ENCODE results near the gene TMA7B.

Gene TMA7B

DNA sequence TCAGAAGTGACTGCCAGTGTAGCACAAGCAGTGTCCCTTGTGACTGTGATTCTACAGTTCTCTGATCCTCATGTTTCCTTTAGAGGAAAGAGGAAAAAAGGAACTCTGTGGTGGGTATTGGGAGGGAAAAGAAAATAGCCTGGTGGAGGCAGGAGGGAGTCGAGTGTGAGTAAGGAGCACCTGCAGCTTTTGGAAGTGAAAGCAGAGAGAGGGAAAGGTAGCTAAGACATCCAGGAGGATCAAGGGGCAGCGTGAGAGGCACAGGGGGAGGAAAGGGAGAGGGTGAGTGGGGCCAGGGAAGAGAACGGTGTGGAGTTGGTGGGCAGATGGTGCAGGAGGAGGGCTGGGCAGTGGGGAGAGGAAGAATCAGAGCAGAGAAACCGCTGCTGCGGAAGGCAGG is 12.4 kb downstream of the TMA7B start:
- TF ChIP-seq GATA2 (IDR thresholded peaks at IDR 0.05; ENCODE audit: low read depth, low read length) (no peak), GATA3 (IDR thresholded peaks at IDR 0.05; ENCODE audit: low read depth, low read length) (no peak)

DNA sequence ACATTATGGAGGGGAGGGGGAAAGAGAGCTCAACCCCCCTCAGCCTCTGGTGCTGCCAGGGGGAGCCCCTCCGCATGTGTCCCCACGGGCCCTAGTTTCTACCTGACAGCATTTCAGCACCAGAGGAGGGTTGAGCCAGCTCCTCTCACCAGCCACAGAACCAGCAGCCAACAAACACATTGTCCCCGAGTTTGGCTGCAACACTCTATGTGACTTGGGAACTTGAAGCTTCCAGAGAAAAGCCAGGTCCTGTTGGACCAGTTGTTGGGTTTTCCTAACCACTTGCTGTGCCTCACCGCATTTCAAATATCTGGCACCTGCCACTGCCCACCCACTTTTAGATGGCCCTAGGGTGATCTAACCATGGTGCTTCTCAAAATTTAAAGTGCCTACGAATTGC is 13.5 kb downstream of the TMA7B start:
- TF ChIP-seq GATA3 (IDR thresholded peaks at IDR 0.05; ENCODE audit: low read depth, low read length) (no peak), GATA2 (IDR thresholded peaks at IDR 0.05; ENCODE audit: low read depth, low read length) (no peak)

DNA sequence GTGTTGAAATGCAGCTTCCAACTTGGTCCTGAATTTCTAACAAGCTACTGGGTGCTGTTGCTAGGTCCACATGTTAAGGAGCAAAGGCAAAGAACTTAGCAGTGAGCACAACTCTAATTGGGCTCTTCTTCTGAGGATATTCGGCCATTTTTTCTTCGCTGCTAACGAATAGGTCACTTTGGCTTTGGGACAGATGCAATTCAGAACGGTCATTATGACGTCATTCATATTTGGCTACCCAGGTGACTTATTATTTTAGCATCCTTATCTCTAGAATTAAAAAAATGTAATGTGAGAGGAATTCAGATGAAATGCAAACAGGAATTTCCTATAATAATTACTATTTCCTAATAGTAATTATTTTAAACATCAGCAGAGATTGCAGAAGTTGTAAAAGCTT is 13.9 kb downstream of the TMA7B start:
- TF ChIP-seq GATA3 (IDR thresholded peaks at IDR 0.05; ENCODE audit: low read depth, low read length) (no peak), GATA2 (IDR thresholded peaks at IDR 0.05; ENCODE audit: low read depth, low read length) (no peak)

DNA sequence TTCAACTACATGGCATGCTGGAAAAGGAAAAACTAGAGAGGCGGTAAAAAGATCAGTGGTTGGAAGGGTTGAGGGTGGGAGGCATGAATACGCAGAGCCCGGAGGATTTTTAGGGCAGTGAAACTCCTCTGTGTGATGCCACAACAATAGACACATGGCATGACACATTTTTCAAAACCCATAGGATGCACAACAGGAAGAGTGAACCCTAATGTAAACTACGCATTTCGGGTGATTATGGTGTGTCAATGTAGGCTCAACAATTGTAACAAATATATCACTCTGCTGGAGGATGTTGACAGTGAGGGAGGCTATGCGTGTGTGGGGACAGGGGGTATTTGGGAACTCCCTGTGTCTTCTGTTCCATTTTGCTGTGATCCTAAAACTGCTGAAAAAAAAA is 18.9 kb downstream of the TMA7B start:
- TF ChIP-seq GATA2 (IDR thresholded peaks at IDR 0.05; ENCODE audit: low read depth, low read length) (no peak), GATA3 (IDR thresholded peaks at IDR 0.05; ENCODE audit: low read depth, low read length) (no peak)

DNA sequence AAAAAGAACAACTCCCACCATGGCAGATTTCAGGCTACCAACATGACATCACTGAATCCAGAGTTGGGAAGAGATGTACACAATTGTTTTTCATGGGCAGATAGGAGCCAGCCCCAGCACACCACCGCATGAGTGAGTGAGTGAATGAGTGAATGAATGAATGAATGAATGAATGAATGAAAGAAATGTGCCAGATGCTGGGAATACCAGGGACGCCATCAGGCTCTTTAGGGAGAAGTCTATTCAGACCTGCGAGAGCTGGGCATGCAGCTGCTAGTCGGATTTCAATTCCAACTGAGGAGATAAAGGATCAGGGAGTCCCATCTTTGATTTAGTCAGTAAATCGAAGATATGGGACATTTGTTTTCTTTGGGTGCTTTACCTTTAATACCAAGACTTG is 19.3 kb downstream of the TMA7B start:
- no peak for TF ChIP-seq GATA2 (IDR thresholded peaks at IDR 0.05; ENCODE audit: low read depth, low read length)
- no peak for TF ChIP-seq GATA3 (IDR thresholded peaks at IDR 0.05; ENCODE audit: low read depth, low read length)

DNA sequence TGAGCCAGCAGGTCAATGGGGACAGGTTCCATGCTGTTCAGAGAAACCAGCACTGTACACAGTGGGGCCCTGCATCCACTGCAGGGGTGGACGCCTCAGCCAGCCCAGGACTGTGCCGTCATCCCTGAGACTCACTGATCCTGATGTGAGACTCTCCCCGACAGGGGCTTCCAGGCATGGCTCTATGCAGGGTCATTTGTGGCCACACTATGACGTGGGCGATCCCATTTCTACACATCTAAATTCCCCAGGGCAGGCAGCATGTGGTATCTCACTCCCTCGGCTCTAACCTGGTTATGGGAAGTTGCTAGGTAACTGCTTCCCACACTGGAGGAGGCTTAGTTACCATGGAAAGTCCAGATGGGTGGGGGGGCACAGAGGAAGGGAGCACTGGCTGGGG is 20.4 kb downstream of the TMA7B start:
- TF ChIP-seq GATA2 (IDR thresholded peaks at IDR 0.05; ENCODE audit: low read depth, low read length) (no peak), GATA3 (IDR thresholded peaks at IDR 0.05; ENCODE audit: low read depth, low read length) (no peak)

DNA sequence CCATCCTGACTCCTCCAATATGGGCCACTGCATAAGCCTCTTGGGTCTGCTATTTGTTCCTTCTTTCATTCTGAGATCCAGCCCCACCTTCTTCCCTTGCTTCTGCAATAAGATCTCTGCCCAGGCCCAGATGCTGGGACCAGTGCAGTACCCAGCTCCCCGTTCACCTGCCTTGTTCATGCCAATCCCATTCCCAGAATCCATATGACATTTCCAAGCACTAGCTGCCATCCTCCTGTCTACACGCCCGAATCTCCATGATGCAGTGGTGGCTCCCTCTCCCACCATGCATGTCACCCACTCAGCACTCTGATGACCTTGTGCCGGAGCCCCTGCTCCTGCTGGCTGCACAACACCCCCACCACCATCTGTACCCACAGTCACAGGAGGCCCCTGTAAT is 23.1 kb downstream of the TMA7B start:
- TF ChIP-seq GATA3 (IDR thresholded peaks at IDR 0.05; ENCODE audit: low read depth, low read length) (no peak), GATA2 (IDR thresholded peaks at IDR 0.05; ENCODE audit: low read depth, low read length) (no peak)

DNA sequence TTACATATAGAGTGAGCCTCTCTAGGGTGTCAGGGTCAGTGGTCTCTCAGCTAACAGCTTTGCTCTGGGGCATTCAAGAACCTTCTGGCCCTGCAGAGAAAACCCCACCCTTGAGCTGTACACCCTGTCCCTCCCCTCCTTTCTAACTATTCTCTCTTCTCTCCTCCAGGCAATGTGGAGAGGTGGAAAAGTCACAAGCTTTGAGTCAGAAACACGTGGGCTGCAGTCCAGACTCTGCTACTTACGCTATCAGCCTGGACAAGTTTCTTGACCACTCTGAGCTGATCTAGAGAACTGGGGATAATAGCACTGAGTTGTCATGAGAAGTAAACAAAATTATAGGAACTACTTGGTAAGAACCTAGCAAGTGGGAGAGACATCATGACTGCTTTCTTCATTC is 23.8 kb downstream of the TMA7B start:
- TF ChIP-seq GATA3 (IDR thresholded peaks at IDR 0.05; ENCODE audit: low read depth, low read length) (no peak), GATA2 (IDR thresholded peaks at IDR 0.05; ENCODE audit: low read depth, low read length) (no peak)

DNA sequence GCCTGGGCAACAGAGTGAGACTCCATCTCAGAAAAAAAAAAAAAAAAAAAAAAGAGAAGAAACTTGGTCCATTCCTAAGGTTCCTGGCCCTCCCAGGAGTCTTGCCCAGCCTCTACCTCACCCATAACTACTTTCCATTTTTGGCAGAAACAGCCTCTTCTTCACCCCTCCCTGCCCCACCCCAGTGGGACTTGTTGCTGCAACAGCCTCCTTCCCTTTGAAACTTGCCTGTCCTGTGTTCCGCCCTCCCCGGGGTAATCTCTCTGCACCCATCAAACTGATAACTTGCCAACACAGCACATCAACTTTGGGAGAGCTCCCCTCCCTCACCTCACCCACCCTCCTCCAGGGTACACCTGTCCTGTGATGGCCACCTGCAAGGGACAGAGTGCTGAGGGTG is 24.5 kb downstream of the TMA7B start:
- TF ChIP-seq GATA2 (IDR thresholded peaks at IDR 0.05; ENCODE audit: low read depth, low read length) (no peak), GATA3 (IDR thresholded peaks at IDR 0.05; ENCODE audit: low read depth, low read length) (no peak)

DNA sequence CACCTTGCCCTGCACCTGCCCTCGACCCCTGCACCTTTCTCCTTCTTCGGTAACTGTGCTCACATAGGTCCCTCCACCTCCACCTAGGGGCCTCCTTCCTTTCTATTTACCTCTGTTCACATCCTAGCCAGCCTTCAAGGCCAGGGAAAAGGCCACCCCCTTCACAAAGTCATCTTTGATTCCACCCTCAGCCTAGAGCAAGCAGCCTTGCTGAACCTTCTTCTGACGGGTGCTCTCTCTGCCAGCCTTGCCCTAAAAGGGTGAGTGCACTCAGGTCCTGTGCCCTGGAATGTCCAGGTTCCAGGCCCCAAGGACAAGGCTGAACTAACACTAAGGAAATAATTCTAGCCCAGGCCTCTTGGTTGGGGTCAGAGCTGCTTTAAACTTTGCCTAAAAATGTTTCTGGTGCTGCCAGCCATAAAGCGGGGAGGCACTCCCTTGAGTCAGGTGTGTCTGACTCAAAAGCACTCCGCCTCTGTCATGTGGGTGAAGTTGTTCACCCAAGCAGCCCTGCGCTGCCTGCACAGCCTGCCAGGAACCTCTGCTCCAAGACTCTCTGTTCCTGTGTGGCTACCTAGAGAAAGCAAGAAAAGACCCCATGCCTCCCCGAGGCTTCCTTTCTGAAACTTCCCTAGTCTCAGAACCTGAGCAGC is 25.3 kb downstream of the TMA7B start:
- no peak for TF ChIP-seq GATA2 (IDR thresholded peaks at IDR 0.05; ENCODE audit: low read depth, low read length)
- TF ChIP-seq GATA3 (IDR thresholded peaks at IDR 0.05; ENCODE audit: low read depth, low read length), result no peak

DNA sequence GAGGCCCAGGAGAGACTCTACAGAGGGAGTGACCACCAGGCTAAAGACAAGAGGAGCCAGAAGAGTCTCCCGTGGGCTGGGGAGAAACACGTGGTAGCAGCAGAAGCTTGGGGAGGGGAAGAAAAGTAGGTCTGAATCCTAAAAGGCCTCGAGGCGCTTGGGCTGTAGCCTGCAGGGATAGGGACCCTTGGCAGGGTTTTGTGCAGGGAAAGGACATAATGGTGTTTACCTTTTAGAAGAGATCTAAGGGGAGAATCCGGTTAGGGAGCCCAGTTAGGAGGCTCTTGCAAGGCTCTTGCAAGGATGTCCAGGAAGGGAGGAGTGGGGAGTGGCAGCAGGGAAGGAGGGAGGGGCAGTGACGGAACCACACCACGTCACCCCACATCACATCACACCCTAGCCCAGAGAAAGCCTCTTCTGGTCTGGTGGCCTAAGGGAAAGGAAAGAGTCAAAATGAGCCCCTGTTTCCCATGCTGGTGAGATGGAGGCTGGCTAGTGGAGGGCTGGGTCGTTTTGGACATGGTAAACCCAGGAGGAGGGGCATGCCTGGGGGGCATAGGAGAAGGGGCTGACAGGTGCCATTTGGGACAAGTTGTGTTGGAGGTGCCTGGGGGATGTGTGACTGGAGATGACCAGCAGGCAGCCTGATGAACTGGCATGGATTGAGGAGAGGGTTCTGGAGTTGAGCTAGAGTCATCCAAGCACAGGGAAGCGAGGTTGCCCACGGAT is 28.4 kb downstream of the TMA7B start:
- TF ChIP-seq GATA3 (IDR thresholded peaks at IDR 0.05; ENCODE audit: low read depth, low read length) (no peak), GATA2 (IDR thresholded peaks at IDR 0.05; ENCODE audit: low read depth, low read length) (no peak)

DNA sequence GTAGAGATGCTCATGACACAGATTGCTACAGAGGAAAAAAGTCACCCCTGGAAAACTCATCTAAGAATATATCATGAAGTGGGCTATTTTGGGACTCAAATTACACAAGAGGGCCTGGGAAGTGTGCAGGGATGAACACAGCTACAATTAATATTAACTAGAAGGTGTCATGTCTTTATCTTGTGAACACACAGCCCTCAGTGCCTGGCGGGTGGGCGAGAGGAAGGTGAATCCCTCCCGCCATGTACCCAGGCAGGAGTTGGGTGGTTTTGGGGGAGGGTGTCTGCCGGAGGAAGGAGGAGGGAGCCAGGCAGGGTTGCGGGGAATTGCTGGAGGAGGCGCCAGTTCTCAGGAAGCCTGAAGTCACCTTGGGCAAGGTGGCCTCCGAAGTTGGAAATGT is 29.4 kb downstream of the TMA7B start:
- no peak for TF ChIP-seq GATA2 (IDR thresholded peaks at IDR 0.05; ENCODE audit: low read depth, low read length)
- no peak for TF ChIP-seq GATA3 (IDR thresholded peaks at IDR 0.05; ENCODE audit: low read depth, low read length)

DNA sequence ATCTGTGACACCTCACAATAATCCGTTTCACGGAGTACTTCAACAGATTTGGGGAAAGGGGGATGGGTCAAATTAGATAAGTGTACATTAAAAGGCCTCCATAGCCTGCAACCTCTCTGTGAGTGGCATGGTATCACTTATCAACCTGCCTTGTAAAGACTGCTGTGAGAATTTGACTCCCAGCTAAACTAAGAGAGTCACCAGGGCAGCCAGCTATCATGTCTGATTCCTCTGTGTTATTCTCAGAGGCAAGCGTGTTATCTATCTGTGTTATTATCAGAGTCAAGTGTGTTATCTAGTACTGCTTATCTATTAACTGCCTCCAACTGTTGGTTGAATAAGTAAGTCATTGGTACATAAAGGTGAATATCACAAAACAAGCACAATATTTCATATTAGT is 30.5 kb downstream of the TMA7B start:
- TF ChIP-seq GATA3 (IDR thresholded peaks at IDR 0.05; ENCODE audit: low read depth, low read length), result no peak
- no peak for TF ChIP-seq GATA2 (IDR thresholded peaks at IDR 0.05; ENCODE audit: low read depth, low read length)

DNA sequence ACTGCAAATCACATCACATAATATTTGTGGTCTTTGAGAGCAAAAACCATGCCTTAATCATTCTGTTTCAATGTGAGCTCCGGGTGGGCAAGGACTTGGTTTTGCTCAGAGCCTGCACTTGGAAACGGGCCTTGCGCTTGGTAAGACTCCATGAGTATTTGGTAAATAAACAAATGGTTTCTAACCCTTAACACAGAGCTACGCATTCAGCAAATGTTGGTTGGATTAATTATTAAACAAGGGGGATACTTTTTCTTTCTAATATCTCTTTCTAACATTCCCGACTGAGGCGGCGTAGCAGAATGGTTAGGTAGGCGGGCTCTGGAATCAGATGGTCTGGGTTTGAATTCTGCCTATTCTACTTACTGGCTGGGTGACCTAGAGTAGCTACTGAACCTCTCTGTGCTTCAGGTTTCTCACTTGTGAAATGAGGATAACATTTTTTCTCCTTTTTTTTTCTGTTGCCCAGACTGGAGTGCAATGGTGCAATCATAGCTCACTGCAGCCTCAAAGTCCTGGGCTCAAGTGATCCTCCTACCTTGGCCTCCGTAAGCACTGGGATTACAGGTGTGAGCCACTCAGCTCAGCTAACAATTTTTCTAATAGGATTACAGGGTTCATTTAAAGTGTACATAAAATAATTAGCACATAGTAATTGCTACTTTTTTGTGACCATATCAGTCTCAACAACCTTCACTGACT is 31.1 kb downstream of the TMA7B start:
- TF ChIP-seq GATA2 (IDR thresholded peaks at IDR 0.05; ENCODE audit: low read depth, low read length) (no peak), GATA3 (IDR thresholded peaks at IDR 0.05; ENCODE audit: low read depth, low read length) (no peak)

All from SH-SY5Y (cell line).